ENCODE data around the gene CEP120. TPM values are rescaled to one million over a fixed set of nuclear protein-coding genes. Genes with fewer than 3 reads are reported as not detected.
"Not testable (repeated sequence)": the region's sequence is repeated elsewhere in the genome, so short reads cannot be mapped to it uniquely, and the experiment has no call there.

Gene CEP120
- total RNA-seq, 2 donors from 2014 or later = 19.9 to 23.5 TPM

DNA sequence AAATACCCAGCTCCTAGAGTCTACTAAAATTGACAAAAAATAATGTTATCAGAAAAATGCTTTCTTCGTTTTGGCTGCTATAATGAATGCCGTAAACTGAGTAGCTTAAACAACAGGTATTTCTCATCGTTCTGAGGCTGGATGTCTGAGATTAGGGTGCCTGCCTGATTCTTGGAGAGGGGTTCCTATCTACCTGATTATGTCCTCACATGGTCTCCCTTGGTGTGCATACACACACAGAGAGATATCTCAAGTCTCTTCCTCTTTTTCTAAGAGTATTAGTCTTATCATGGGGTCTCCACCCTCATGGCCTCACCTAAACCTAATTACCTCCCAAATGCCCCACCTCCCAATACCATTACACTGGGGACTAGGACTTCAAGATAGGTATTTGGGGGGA, 48.2 kb upstream of the CEP120 start:
- 90 to 100% methylated on average over 3 of the region's 3 CpGs for WGBS, 2 experiments (ENCODE audit: insufficient coverage in 1 of 2, insufficient read length in 1 of 2)
- H3K9me3 Mint-ChIP-seq = peaks cover 6% of the 10 kb centered on the region

DNA sequence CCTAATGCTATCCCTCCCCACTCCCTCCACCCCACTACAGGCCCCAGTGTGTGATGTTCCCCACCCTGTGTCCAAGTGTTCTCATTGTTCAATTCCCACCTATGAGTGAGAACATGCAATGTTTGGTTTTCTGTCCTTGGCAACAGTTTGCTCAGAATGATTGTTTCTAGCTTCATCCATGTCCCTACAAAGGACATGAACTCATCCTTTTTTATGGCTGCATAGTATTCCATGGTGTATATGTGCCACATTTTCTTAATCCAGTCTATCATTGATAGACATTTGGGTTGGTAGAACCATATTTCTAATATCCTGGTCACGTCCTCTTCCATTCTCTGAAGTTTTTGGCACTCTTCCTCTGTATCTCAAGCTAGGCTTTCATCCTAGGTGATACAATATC, 43.6 kb upstream of the CEP120 start:
- H3K36me3 ChIP-seq (ENCODE audit: control insufficient read depth, insufficient read depth, low read length); H3K4me3 Mint-ChIP-seq; H3K27me3 ChIP-seq (ENCODE audit: control insufficient read depth, insufficient read depth, low read length, poor library complexity, severe bottlenecking); H3K4me3 ChIP-seq (ENCODE audit: low read length); H3K9ac ChIP-seq (ENCODE audit: extremely low read depth, low read length, poor library complexity, severe bottlenecking); H3K27ac ChIP-seq (ENCODE audit: low read depth, low read length); H3K9me3 ChIP-seq (ENCODE audit: control insufficient read depth, low read length); H3K4me1 ChIP-seq (ENCODE audit: control insufficient read depth, insufficient read depth, low read length); H3K27me3 Mint-ChIP-seq (ENCODE audit: insufficient read depth); H3K4me1 Mint-ChIP-seq; DNase-seq; H3K27ac Mint-ChIP-seq; H3K36me3 Mint-ChIP-seq (ENCODE audit: low read depth); H3K9me3 Mint-ChIP-seq: not testable (repeated sequence)
- WGBS, 2 experiments (ENCODE audit: insufficient coverage in 1 of 2, insufficient read length in 1 of 2) = 83 to 88% methylated on average over 1 of the region's 1 CpG

More for the DNA sequence above, 48.2 kb upstream of the CEP120 start:
- Histone ChIP-seq H3K9ac (ENCODE audit: extremely low read depth, low read length, poor library complexity, severe bottlenecking) (no peak overlapping the region), H3K4me1 (ENCODE audit: control insufficient read depth, insufficient read depth, low read length) (no peaks in the 10 kb centered on the region), H3K36me3 (ENCODE audit: control insufficient read depth, insufficient read depth, low read length) (no peaks in the 10 kb centered on the region), H3K9me3 (ENCODE audit: control insufficient read depth, low read length) (no peaks in the 10 kb centered on the region), H3K27ac (ENCODE audit: low read depth, low read length) (no peak overlapping the region), H3K27me3 (ENCODE audit: control insufficient read depth, insufficient read depth, low read length, poor library complexity, severe bottlenecking) (no peaks in the 10 kb centered on the region), H3K4me3 (ENCODE audit: low read length) (no peak overlapping the region)
- Mint-ChIP-seq H3K4me1 (no peaks in the 10 kb centered on the region), H3K4me3 (no peak overlapping the region), H3K36me3 (ENCODE audit: low read depth) (no peaks in the 10 kb centered on the region), H3K27me3 (ENCODE audit: insufficient read depth) (no peaks in the 10 kb centered on the region), H3K27ac (no peak overlapping the region)
- TF ChIP-seq, protein P1, sequence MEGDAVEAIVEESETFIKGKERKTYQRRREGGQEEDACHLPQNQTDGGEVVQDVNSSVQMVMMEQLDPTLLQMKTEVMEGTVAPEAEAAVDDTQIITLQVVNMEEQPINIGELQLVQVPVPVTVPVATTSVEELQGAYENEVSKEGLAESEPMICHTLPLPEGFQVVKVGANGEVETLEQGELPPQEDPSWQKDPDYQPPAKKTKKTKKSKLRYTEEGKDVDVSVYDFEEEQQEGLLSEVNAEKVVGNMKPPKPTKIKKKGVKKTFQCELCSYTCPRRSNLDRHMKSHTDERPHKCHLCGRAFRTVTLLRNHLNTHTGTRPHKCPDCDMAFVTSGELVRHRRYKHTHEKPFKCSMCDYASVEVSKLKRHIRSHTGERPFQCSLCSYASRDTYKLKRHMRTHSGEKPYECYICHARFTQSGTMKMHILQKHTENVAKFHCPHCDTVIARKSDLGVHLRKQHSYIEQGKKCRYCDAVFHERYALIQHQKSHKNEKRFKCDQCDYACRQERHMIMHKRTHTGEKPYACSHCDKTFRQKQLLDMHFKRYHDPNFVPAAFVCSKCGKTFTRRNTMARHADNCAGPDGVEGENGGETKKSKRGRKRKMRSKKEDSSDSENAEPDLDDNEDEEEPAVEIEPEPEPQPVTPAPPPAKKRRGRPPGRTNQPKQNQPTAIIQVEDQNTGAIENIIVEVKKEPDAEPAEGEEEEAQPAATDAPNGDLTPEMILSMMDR (conservative IDR thresholded peaks at IDR 0.05) = no peak
- DNase-seq = no peak

DNA sequence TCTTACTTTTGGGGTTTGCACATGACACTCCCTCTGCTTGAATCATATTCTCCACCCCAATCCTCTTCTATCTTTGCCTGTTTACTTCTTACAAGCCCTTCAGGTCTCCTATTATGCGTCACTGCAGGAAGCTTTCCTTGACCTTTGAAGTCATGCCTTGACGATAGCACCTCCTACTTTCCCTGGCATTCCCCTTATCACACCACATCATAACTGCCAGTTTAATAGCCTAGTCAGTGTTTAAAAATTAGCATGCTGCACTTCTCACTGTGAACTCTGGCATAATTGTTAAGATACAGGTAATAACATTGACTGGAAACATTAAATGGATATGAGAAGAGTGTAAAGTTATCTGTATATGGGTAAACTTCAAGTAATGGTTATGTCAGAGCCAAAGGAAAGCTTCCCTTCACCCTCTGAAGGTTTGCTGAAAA, 37.1 kb upstream of the CEP120 start:
- WGBS, 2 experiments (ENCODE audit: insufficient coverage in 1 of 2, insufficient read length in 1 of 2) = 38 to 86% methylated on average over 1 to 2 of the region's 2 CpGs
- peak; percentile 71 for DNase-seq
- no peaks in the 10 kb centered on the region for H3K27me3 ChIP-seq (ENCODE audit: control insufficient read depth, insufficient read depth, low read length, poor library complexity, severe bottlenecking)
- H3K4me3 ChIP-seq (ENCODE audit: low read length) = no peak overlapping the region
- no peaks in the 10 kb centered on the region for H3K9me3 Mint-ChIP-seq
- no peak overlapping the region for H3K9ac ChIP-seq (ENCODE audit: extremely low read depth, low read length, poor library complexity, severe bottlenecking)
- H3K4me3 Mint-ChIP-seq = no peak overlapping the region
- no peaks in the 10 kb centered on the region for H3K4me1 ChIP-seq (ENCODE audit: control insufficient read depth, insufficient read depth, low read length)
- no peaks in the 10 kb centered on the region for H3K9me3 ChIP-seq (ENCODE audit: control insufficient read depth, low read length)
- H3K36me3 Mint-ChIP-seq (ENCODE audit: low read depth) = no peaks in the 10 kb centered on the region
- H3K36me3 ChIP-seq (ENCODE audit: control insufficient read depth, insufficient read depth, low read length) = no peaks in the 10 kb centered on the region
- H3K27me3 Mint-ChIP-seq (ENCODE audit: insufficient read depth) = no peaks in the 10 kb centered on the region
- H3K27ac ChIP-seq (ENCODE audit: low read depth, low read length) = no peak overlapping the region
- H3K4me1 Mint-ChIP-seq = peaks cover 8% of the 10 kb centered on the region
- TF ChIP-seq, protein P1 (conservative IDR thresholded peaks at IDR 0.05) = no peak
- no peak overlapping the region for H3K27ac Mint-ChIP-seq

DNA sequence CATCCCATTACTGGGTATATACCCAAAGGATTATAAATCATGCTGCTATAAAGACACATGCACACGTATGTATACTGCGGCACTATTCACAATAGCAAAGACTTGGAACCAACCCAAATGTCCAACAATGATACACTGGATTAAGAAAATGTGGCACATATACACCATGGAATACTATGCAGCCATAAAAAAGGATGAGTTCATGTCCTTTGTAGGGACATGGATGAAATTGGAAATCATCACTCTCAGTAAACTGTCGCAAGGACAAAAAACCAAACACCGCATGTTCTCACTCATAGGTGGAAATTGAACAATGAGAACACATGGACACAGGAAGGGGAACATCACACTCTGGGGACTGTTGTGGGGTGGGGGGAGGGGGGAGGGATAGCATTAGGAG, 35.8 kb upstream of the CEP120 start:
- not testable (repeated sequence) for H3K36me3 ChIP-seq (ENCODE audit: control insufficient read depth, insufficient read depth, low read length); H3K9me3 Mint-ChIP-seq; H3K27me3 ChIP-seq (ENCODE audit: control insufficient read depth, insufficient read depth, low read length, poor library complexity, severe bottlenecking); H3K4me1 ChIP-seq (ENCODE audit: control insufficient read depth, insufficient read depth, low read length); H3K27ac Mint-ChIP-seq; H3K9ac ChIP-seq (ENCODE audit: extremely low read depth, low read length, poor library complexity, severe bottlenecking); H3K9me3 ChIP-seq (ENCODE audit: control insufficient read depth, low read length); H3K4me3 Mint-ChIP-seq; DNase-seq; H3K27ac ChIP-seq (ENCODE audit: low read depth, low read length); H3K4me3 ChIP-seq (ENCODE audit: low read length); H3K27me3 Mint-ChIP-seq (ENCODE audit: insufficient read depth); H3K4me1 Mint-ChIP-seq; H3K36me3 Mint-ChIP-seq (ENCODE audit: low read depth)
- WGBS, 2 experiments (ENCODE audit: insufficient coverage in 1 of 2, insufficient read length in 1 of 2) = 100% methylated on average over 2 of the region's 4 CpGs; no CpG with 5 or more reads in 1 of the 2 experiments

Measured in endodermal cell (in vitro differentiated cells).